ENCODE results near the gene TMC2.

DNA sequence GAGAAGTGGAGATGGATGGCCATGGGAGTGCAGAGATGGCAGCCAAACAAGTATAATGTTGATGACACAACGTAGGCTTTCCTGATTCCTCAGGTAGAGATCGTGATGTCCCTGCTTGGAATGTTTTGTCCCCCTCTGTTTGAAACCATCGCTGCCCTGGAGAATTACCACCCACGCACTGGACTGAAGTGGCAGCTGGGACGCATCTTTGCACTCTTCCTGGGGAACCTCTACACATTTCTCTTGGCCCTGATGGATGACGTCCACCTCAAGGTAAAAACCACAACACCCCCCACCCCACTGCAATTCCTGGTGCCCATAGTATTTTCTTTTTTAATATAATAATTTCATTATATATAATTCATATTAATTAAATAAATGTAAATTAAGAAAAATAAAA, 74.0 kb downstream of the TMC2 start:
- TF ChIP-seq, protein P1, sequence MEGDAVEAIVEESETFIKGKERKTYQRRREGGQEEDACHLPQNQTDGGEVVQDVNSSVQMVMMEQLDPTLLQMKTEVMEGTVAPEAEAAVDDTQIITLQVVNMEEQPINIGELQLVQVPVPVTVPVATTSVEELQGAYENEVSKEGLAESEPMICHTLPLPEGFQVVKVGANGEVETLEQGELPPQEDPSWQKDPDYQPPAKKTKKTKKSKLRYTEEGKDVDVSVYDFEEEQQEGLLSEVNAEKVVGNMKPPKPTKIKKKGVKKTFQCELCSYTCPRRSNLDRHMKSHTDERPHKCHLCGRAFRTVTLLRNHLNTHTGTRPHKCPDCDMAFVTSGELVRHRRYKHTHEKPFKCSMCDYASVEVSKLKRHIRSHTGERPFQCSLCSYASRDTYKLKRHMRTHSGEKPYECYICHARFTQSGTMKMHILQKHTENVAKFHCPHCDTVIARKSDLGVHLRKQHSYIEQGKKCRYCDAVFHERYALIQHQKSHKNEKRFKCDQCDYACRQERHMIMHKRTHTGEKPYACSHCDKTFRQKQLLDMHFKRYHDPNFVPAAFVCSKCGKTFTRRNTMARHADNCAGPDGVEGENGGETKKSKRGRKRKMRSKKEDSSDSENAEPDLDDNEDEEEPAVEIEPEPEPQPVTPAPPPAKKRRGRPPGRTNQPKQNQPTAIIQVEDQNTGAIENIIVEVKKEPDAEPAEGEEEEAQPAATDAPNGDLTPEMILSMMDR (IDR thresholded peaks at IDR 0.05): no peak
- no peak for TF ChIP-seq POLR2A (IDR thresholded peaks at IDR 0.05)
- no peak for TF ChIP-seq POLR2AphosphoS5 (IDR thresholded peaks at IDR 0.05)
